GM12873 (cell line): ENCODE measurements around the gene FAM20C.

ENCODE experiments used
- TF ChIP-seq, protein P1 (sequence below): IDR thresholded peaks from 2 replicates; pipeline ENCODE4 v1.5.1; 2012; ENCODE audit warnings: low read depth, mild to moderate bottlenecking, moderate library complexity, low read length, control low read depth; ENCODE audit not compliant: insufficient read depth; ENCODE audit errors: missing control alignments

FAM20C gene

DNA sequence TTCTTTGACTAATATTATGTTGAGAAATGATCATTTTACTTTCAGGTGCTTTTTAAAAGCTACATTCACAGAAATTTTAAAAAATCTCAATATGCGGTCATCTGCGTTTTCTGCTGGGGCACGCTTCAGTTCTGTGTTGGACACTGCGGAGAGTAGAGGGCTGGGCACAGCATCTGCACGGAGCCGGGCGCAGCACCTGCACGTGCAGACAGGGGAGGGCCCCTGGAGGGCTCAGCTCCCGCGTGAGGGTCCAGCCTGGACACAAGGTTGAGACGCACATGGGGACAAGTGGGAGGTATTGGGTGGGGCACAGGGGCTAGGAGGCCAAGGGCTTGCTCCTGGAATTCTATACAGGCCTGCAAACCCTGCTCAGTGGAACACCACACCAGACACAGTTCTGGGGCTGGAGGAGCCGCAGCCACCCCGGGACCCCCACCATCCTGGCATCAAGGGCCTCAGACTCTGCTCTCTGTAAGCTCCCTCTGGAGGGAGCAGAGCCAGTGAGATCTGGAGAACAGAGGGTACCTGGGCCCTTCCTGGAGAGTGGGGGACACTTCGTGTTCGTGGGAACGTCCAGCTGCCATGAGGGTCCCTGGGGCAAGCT, 20.4 kb upstream of the FAM20C start:
- TF ChIP-seq, protein P1, sequence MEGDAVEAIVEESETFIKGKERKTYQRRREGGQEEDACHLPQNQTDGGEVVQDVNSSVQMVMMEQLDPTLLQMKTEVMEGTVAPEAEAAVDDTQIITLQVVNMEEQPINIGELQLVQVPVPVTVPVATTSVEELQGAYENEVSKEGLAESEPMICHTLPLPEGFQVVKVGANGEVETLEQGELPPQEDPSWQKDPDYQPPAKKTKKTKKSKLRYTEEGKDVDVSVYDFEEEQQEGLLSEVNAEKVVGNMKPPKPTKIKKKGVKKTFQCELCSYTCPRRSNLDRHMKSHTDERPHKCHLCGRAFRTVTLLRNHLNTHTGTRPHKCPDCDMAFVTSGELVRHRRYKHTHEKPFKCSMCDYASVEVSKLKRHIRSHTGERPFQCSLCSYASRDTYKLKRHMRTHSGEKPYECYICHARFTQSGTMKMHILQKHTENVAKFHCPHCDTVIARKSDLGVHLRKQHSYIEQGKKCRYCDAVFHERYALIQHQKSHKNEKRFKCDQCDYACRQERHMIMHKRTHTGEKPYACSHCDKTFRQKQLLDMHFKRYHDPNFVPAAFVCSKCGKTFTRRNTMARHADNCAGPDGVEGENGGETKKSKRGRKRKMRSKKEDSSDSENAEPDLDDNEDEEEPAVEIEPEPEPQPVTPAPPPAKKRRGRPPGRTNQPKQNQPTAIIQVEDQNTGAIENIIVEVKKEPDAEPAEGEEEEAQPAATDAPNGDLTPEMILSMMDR: no peak

DNA sequence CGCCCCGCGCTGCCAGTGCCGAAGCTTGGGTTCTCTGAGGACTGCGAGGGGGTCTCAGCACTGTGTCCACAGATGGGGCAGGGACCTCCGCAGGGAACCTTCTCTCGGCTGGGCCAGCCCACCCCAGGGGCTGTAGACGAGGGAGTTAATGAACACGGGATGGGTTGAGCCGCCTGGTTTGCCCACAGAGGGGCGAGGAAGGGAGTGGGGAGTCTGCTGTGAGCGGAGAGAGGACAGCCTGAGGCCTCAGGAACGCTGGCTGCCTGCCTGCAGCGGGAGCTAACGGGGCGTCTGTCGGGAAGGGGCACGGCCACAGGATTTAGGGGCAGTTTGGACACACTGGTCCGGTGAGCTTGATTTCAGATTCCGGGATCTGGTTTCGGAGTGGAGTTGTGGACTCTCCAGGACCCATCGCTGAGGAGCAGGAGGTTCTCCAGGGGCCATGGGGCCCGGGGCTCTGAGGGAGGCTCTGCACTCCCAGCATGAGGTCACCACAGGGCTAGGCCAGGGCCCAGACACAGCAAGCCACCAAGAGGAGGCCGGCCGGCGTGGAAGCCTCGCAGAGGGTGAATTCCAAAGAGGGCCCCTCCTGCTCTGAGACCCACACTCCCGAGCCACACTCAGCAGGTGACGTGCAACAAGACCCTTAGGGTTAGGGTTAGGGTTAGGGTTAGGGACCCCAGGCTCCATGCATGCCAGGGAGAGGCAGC, 19.0 kb upstream of the FAM20C start:
- TF ChIP-seq, protein P1: no peak

DNA sequence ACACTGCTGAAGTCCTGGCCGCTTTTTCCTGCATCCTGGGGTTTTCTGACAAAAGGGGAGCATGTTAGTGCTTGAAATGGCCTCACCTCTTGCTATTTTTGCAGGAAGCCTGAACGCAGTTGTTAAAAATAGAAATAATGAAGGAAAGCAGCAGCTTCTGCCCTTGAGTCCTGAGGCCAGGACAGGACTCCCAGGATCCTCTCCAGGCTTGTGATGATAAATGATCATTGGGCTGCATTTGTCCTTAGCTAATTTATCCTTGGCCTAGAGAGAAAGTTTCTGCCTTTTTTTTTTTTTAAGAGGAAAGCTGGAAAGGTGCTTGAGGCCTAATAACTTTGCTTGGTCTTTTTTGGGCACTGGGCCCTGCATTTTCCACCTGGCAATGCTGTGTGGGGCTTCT, 17.7 kb upstream of the FAM20C start:
- TF ChIP-seq, protein P1: no peak

- TF ChIP-seq, protein P1: no peak
Observed at GRCh38 chr7:175955-176354, 16.4 kb upstream of the FAM20C start.

DNA sequence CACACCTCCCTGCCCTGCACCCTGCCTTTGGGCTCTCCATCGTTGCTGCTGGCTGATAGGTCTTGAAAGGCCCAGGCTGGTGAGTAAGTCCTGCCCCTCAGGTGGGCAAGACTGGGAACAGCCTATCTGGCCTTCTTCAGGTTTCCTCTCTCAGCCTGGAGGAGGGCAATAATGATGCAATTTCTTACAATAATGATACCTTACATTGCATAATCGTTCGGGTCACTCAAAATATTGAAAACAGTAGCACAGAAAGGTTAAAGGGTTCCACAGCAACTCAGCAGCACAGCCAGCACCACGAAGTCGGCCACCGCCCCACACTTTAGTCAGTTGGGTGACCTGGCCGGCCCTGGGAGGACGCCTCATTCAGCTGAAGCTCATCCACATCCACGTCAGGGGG, 16.0 kb upstream of the FAM20C start:
- TF ChIP-seq, protein P1: no peak

- TF ChIP-seq, protein P1: no peak
Observed at GRCh38 chr7:176786-177459, 15.4 kb upstream of the FAM20C start.

- TF ChIP-seq, protein P1: no peak
Observed at GRCh38 chr7:178444-178843, 13.9 kb upstream of the FAM20C start.
